ENCODE data around the gene SOX6. TPM values are rescaled to one million over a fixed set of nuclear protein-coding genes. Genes with fewer than 3 reads are reported as not detected.

The SOX6 gene
- total RNA-seq, 1 donor from 2014 or later, result 4.9 TPM

GRCh38 chr11:15988016-15988550 is 368.3 kb downstream of the SOX6 start:
- no peak for TF ChIP-seq POLR2A (IDR thresholded peaks at IDR 0.05)
- TF ChIP-seq, protein P1, sequence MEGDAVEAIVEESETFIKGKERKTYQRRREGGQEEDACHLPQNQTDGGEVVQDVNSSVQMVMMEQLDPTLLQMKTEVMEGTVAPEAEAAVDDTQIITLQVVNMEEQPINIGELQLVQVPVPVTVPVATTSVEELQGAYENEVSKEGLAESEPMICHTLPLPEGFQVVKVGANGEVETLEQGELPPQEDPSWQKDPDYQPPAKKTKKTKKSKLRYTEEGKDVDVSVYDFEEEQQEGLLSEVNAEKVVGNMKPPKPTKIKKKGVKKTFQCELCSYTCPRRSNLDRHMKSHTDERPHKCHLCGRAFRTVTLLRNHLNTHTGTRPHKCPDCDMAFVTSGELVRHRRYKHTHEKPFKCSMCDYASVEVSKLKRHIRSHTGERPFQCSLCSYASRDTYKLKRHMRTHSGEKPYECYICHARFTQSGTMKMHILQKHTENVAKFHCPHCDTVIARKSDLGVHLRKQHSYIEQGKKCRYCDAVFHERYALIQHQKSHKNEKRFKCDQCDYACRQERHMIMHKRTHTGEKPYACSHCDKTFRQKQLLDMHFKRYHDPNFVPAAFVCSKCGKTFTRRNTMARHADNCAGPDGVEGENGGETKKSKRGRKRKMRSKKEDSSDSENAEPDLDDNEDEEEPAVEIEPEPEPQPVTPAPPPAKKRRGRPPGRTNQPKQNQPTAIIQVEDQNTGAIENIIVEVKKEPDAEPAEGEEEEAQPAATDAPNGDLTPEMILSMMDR (IDR thresholded peaks at IDR 0.05), result no peak
- TF ChIP-seq POLR2AphosphoS5 (IDR thresholded peaks at IDR 0.05; ENCODE audit: insufficient read depth in 1 of 2, low read depth in 1 of 2), result no peak
- Histone ChIP-seq H3K36me3 (no peaks in the 10 kb centered on the region), H3K27ac (no peak overlapping the region), H3K4me1 (no peaks in the 10 kb centered on the region), H3K4me3 (no peak overlapping the region), H3K9me3 (no peaks in the 10 kb centered on the region), H3K27me3 (no peaks in the 10 kb centered on the region)
- intact Hi-C loops (cut with DNase I), result no loop called here
- no peak for DNase-seq (ENCODE audit: extremely low spot score in 2 of 2)

DNA sequence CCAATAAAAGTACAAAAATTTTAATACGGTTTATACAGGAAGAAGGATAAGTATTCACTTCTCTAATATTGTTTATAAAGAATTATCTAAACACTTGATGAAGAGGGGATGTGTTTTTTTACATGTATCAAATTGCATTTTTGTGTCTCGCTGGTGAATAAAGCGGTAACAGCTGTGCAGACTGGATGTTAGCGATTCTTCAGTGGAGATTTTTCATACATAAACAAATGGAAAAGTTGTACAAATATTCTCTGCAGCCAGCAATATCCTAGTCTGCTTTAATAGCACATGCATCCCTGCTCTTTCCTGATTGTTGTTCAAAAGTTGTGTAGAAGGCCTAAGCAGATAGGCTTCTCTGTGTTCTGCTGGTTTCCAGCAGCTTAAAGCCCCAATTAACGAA is 369.3 kb downstream of the SOX6 start:
- H3K4me3 ChIP-seq, result no peak overlapping the region
- H3K9me3 ChIP-seq, result no peaks in the 10 kb centered on the region
- H3K27ac ChIP-seq, result no peak overlapping the region
- no peaks in the 10 kb centered on the region for H3K27me3 ChIP-seq
- H3K4me1 ChIP-seq, result no peaks in the 10 kb centered on the region
- no peak for TF ChIP-seq POLR2A (IDR thresholded peaks at IDR 0.05)
- intact Hi-C loops (cut with DNase I), result no loop called here
- H3K36me3 ChIP-seq, result no peaks in the 10 kb centered on the region
- no peak for DNase-seq (ENCODE audit: extremely low spot score in 2 of 2)

- intact Hi-C loops (cut with DNase I), result no loop called here
- Histone ChIP-seq H3K27me3 (no peaks in the 10 kb centered on the region), H3K36me3 (no peaks in the 10 kb centered on the region), H3K9me3 (no peaks in the 10 kb centered on the region), H3K27ac (no peak overlapping the region), H3K4me1 (no peaks in the 10 kb centered on the region), H3K4me3 (no peak overlapping the region)
- no peak for DNase-seq (ENCODE audit: extremely low spot score in 2 of 2)
- no peak for TF ChIP-seq POLR2AphosphoS5 (IDR thresholded peaks at IDR 0.05; ENCODE audit: insufficient read depth in 1 of 2, low read depth in 1 of 2)
Observed at GRCh38 chr11:15985860-15986139, 370.5 kb downstream of the SOX6 start.

- intact Hi-C loops (cut with DNase I), result no loop called here
Observed at GRCh38 chr11:15985127-15985859, 371.1 kb downstream of the SOX6 start.

DNA sequence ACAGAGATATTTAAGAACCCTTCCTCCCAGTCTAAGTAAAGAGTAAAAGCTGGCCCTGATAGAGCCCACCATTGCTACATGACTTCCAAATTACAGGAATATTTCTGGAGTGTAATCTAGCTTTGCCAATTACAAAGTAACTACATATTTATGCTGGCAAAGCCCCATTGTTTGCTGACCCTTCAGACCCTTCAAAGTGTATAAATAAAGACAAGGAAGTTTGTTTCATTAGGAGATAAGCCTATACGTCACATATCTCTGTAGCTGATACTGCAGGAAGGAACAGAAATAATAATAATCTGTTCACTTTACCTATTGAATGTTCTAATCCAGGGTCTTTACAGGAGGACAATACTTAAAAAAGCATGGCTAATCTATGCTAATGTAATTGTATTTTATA is 375.1 kb downstream of the SOX6 start:
- Histone ChIP-seq H3K36me3 (no peaks in the 10 kb centered on the region), H3K4me1 (no peaks in the 10 kb centered on the region), H3K27me3 (no peaks in the 10 kb centered on the region), H3K9me3 (no peaks in the 10 kb centered on the region), H3K4me3 (no peak overlapping the region), H3K27ac (no peak overlapping the region)
- no peak for TF ChIP-seq POLR2A (IDR thresholded peaks at IDR 0.05)
- TF ChIP-seq POLR2AphosphoS5 (IDR thresholded peaks at IDR 0.05; ENCODE audit: insufficient read depth in 1 of 2, low read depth in 1 of 2), result no peak
- TF ChIP-seq, protein P1 (IDR thresholded peaks at IDR 0.05), result no peak
- intact Hi-C loops (cut with DNase I), result no loop called here
- DNase-seq (ENCODE audit: extremely low spot score in 2 of 2), result no peak

More at GRCh38 chr11:15985127-15985859, 371.1 kb downstream of the SOX6 start:
- no peaks in the 10 kb centered on the region for H3K4me1 ChIP-seq
- no peak for DNase-seq (ENCODE audit: extremely low spot score in 2 of 2)
- H3K27me3 ChIP-seq, result no peaks in the 10 kb centered on the region
- H3K36me3 ChIP-seq, result no peaks in the 10 kb centered on the region
- H3K4me3 ChIP-seq, result no peak overlapping the region
- TF ChIP-seq POLR2A (IDR thresholded peaks at IDR 0.05), result no peak
- TF ChIP-seq, protein P1 (IDR thresholded peaks at IDR 0.05), result no peak
- no peak for TF ChIP-seq POLR2AphosphoS5 (IDR thresholded peaks at IDR 0.05; ENCODE audit: insufficient read depth in 1 of 2, low read depth in 1 of 2)
- H3K27ac ChIP-seq, result no peak overlapping the region
- H3K9me3 ChIP-seq, result no peaks in the 10 kb centered on the region

DNA sequence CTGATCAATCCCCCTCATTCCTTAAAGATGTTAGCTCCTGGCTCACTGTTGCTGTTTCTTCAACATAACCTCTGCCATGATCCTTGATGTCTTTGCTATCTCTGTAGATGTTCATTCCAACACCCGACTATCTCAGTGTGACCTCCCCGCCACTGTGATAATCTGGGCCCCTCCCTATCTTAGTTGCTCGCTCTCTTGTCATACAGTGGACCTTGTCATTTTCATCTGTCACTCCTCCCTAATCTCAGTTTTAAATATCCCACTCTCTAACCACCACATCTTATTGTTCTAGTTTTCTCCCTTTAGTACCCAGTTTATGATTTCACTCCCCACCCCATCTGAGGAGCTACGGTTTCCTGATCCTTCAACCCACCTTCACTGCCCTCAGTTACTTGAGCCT is 379.2 kb downstream of the SOX6 start:
- Histone ChIP-seq H3K36me3 (no peaks in the 10 kb centered on the region), H3K4me1 (no peaks in the 10 kb centered on the region), H3K27me3 (no peaks in the 10 kb centered on the region), H3K9me3 (no peaks in the 10 kb centered on the region), H3K4me3 (no peak overlapping the region), H3K27ac (no peak overlapping the region)
- TF ChIP-seq POLR2A (IDR thresholded peaks at IDR 0.05) (no peak), POLR2AphosphoS5 (IDR thresholded peaks at IDR 0.05; ENCODE audit: insufficient read depth in 1 of 2, low read depth in 1 of 2) (no peak)
- TF ChIP-seq, protein P1 (IDR thresholded peaks at IDR 0.05), result no peak
- intact Hi-C loops (cut with DNase I), result no loop called here
- DNase-seq (ENCODE audit: extremely low spot score in 2 of 2), result no peak

Data from vagina (tissue), 2 donors.